Measurements from ENCODE around the gene CAPZB. TPM values are rescaled to one million over a fixed set of nuclear protein-coding genes. Genes with fewer than 3 reads are reported as not detected.

CAPZB gene
- total and polyA plus RNA-seq, 2 donors (not counting 3 experiments of a cell fraction or from before 2014, with no cell fraction given) = 196 to 347 TPM

DNA sequence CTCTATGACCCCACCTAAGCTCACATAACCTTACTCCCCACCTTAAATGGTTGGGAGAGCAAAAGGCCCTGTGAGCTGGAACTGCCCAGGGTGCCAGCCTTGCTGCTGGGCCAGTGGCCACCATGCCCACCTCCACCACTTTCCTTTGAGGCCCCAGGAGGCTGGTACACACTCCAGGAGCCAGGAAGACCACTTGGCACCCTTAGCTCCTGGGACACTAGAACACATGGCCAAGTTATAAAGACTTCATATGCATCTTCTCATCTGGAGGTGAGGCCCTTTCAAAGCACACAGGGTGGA, 21.9 kb downstream of the CAPZB start:
- H3K27ac ChIP-seq (ENCODE audit: insufficient read depth, low read depth, low read length) = no peak overlapping the region
- H3K27me3 ChIP-seq (ENCODE audit: control insufficient read depth in 2 of 2, insufficient read depth in 2 of 2, low read length in 2 of 2) = no peaks in the 10 kb centered on the region
- H3K4me2 ChIP-seq (ENCODE audit: insufficient read depth, low read length) = no peak overlapping the region
- no peak overlapping the region for H3K9ac ChIP-seq (replicated peaks; ENCODE audit: extremely low read depth, insufficient read depth, low read length)
- POLR2A ChIA-PET = no interaction called here
- peaks cover 17% of the 10 kb centered on the region for H3K4me1 ChIP-seq (ENCODE audit: control insufficient read depth, extremely low read depth, insufficient read depth, low read length)
- DNase-seq (ENCODE audit: low read depth, low spot score) = no peak
- H3K9me3 ChIP-seq (replicated peaks; ENCODE audit: control insufficient read depth, insufficient read depth, low read length) = no peaks in the 10 kb centered on the region
- no TSS peak for BruUV-seq (replicated peaks)
- no peak overlapping the region for H3K4me3 ChIP-seq (replicated peaks in 1 of 3; ENCODE audit: insufficient read depth in 1 of 3, low read depth in 1 of 3, low read length in 3 of 3)
- CTCF ChIA-PET = no interaction called here
- no peak for FAIRE-seq
- dilution Hi-C loops (cut with MboI; ENCODE audit: extremely low pct_ligation_motif_present, low sequenced_read_pairs) (no loop called here), intact Hi-C loops (cut with micrococcal nuclease) (no loop called here)
- no peaks in the 10 kb centered on the region for H3K9me1 ChIP-seq (replicated peaks; ENCODE audit: control insufficient read depth, extremely low read depth, insufficient read depth, low read length)
- no peak overlapping the region for H2AFZ ChIP-seq (ENCODE audit: low read depth, low read length)
- TF ChIP-seq MAX (IDR thresholded peaks at IDR 0.05; ENCODE audit: insufficient read depth, insufficient read length) (no peak), MYC (IDR thresholded peaks at IDR 0.05; ENCODE audit: low read depth, low read length) (no peak), EZH2 (IDR thresholded peaks at IDR 0.05; ENCODE audit: borderline replicate concordance, low read depth, low read length, severe bottlenecking) (no peak), POLR2AphosphoS5 (IDR thresholded peaks at IDR 0.05; ENCODE audit: insufficient read depth, low read depth, low read length) (no peak), FOS (IDR thresholded peaks at IDR 0.05; ENCODE audit: borderline replicate concordance, insufficient read depth, low read length) (no peak)
- TF ChIP-seq, protein P1, sequence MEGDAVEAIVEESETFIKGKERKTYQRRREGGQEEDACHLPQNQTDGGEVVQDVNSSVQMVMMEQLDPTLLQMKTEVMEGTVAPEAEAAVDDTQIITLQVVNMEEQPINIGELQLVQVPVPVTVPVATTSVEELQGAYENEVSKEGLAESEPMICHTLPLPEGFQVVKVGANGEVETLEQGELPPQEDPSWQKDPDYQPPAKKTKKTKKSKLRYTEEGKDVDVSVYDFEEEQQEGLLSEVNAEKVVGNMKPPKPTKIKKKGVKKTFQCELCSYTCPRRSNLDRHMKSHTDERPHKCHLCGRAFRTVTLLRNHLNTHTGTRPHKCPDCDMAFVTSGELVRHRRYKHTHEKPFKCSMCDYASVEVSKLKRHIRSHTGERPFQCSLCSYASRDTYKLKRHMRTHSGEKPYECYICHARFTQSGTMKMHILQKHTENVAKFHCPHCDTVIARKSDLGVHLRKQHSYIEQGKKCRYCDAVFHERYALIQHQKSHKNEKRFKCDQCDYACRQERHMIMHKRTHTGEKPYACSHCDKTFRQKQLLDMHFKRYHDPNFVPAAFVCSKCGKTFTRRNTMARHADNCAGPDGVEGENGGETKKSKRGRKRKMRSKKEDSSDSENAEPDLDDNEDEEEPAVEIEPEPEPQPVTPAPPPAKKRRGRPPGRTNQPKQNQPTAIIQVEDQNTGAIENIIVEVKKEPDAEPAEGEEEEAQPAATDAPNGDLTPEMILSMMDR (IDR thresholded peaks at IDR 0.05; ENCODE audit: extremely low read depth in 1 of 2, insufficient read depth in 1 of 2, low read depth in 1 of 2, low read length in 2 of 2) = no peak
- H4K20me1 ChIP-seq (replicated peaks; ENCODE audit: control insufficient read depth, extremely low read depth, insufficient read depth, low read length) = peaks cover 11% of the 10 kb centered on the region
- peaks cover 87% of the 10 kb centered on the region for H3K79me2 ChIP-seq (ENCODE audit: control insufficient read depth, insufficient read depth, low read length)
- peaks cover 2 to 4% of the 10 kb centered on the region in 2 experiments for H3K36me3 ChIP-seq (ENCODE audit: control insufficient read depth in 2 of 2, extremely low read depth in 1 of 2, insufficient read depth in 2 of 2, low read length in 2 of 2)
